Testis (tissue), 3 donors: ENCODE results near the gene AFF1. TPM values are rescaled to one million over a fixed set of nuclear protein-coding genes. Genes with fewer than 3 reads are reported as not detected.
"Not testable (repeated sequence)": the region's sequence is repeated elsewhere in the genome, so short reads cannot be mapped to it uniquely, and the experiment has no call there.

Experiments
- DNase-seq: peaks from one replicate; pipeline ENCODE4 v3.0.0-alpha.2; 2019
- H3K27ac ChIP-seq, 2 donors: fragments of 200-600 bp; sonication (generic); one replicate each; pipeline ENCODE4 v1.5.1; 2019
- H3K27me3 ChIP-seq: fragments of 200-600 bp; sonication (generic); one replicate; pipeline ENCODE4 v1.5.1; 2019
- H3K36me3 ChIP-seq: fragments of 200-600 bp; sonication (generic); one replicate; pipeline ENCODE4 v1.5.1; 2017; ENCODE audit warnings: low read depth; ENCODE audit errors: missing control alignments
- H3K4me1 ChIP-seq: fragments of 200-600 bp; sonication (generic); one replicate; pipeline ENCODE4 v1.5.1; 2019
- H3K4me3 ChIP-seq, 2 donors: fragments of 200-600 bp; sonication (generic); one replicate each; pipeline ENCODE4 v1.5.1; 2017 to 2019
- H3K9me3 ChIP-seq: fragments of 200-600 bp; sonication (generic); one replicate; pipeline ENCODE4 v1.5.1; 2017
- POLR2A ChIP-seq: fragments of 450-650 bp; IDR thresholded peaks from one replicate; pipeline ENCODE4 v1.6.1; 2017; ENCODE audit warnings: antibody characterized with exemption, mild to moderate bottlenecking, moderate library complexity
- WGBS, 2 donors: methylation state at CpG; one replicate each; pipeline ENCODE4 v1.1.5; 2018; 5-methylcytosine and 5-hydroxymethylcytosine counted together
- intact Hi-C: fragments of 100-400 bp; cut with DNase I; formaldehyde crosslinking; loops from one replicate; pipeline ENCODE4 v1.15.1; 2023; ENCODE audit warnings: low total_unique reads
- polyA plus RNA-seq: library from polyadenylated mRNA; stranded (reverse); fragments of 350-450 nt; fragmentation: Illumina TruSeq; extraction: RNeasy Lipid Tissue Mini Kit (QIAGEN cat#74804); gene quantifications from one replicate; pipeline ENCODE4 v1.2.3, GENCODE V29; 2014; ENCODE audit warnings: low read depth, low replicate concordance; ENCODE audit not compliant: insufficient read depth
- total RNA-seq, 2 donors: library from RNA; depleted of rRNA; stranded (reverse); fragments of >200 nt; gene quantifications; one replicate each; pipeline ENCODE4 v1.2.3, GENCODE V29; 2016
- TF ChIP-seq, protein P1 (sequence below), 3 experiments: fragments of 450-650 bp in 2 of 3; fragments of 200-600 bp in 1 of 3; sonication (generic) in 1 of 3; IDR thresholded peaks; one replicate each; pipeline ENCODE4 v1.5.1; 2016 to 2019; ENCODE audit warnings: antibody characterized with exemption in 3 of 3, mild to moderate bottlenecking in 2 of 3, moderate library complexity in 1 of 3

AFF1 gene
- total and polyA plus RNA-seq, 3 donors from 2014 or later: 15.8 to 56.8 (median 53.6) TPM

GRCh38 chr4:87133183-87133582 is 198.4 kb downstream of the AFF1 start:
- 48 to 66% methylated on average over 2 of the region's 2 CpGs for WGBS, 2 donors
- intact Hi-C loops: no loop called here
- Histone ChIP-seq H3K4me1 (no peaks in the 10 kb centered on the region), H3K36me3 (no peaks in the 10 kb centered on the region), H3K4me3 (no peak overlapping the region), H3K27me3 (no peaks in the 10 kb centered on the region), H3K9me3 (no peaks in the 10 kb centered on the region), H3K27ac (peak overlapping the region in 1 of 2 donors; percentile 34)
- no peak for DNase-seq
- TF ChIP-seq, protein P1, sequence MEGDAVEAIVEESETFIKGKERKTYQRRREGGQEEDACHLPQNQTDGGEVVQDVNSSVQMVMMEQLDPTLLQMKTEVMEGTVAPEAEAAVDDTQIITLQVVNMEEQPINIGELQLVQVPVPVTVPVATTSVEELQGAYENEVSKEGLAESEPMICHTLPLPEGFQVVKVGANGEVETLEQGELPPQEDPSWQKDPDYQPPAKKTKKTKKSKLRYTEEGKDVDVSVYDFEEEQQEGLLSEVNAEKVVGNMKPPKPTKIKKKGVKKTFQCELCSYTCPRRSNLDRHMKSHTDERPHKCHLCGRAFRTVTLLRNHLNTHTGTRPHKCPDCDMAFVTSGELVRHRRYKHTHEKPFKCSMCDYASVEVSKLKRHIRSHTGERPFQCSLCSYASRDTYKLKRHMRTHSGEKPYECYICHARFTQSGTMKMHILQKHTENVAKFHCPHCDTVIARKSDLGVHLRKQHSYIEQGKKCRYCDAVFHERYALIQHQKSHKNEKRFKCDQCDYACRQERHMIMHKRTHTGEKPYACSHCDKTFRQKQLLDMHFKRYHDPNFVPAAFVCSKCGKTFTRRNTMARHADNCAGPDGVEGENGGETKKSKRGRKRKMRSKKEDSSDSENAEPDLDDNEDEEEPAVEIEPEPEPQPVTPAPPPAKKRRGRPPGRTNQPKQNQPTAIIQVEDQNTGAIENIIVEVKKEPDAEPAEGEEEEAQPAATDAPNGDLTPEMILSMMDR (IDR thresholded peaks at IDR 0.05): no peak
- TF ChIP-seq POLR2A: no peak

DNA sequence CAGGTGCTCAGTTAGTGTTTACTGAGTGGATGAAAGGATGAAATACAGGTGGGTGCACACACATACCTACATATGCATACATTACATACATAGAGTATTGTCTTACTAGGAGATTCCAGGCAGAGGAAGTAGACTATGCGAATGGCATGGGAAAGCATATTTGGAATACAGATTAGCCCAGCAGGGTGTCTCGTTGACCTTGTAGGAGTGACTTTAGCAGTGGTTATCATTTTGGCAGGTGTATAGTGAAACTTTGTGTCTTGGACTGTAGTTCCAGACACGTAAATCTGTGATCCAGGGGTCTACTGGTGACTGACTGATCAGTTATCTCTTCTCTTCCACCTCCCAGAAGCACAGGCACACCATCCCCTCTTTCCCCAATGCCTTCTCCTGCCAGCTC is 199.3 kb downstream of the AFF1 start:
- Histone ChIP-seq H3K4me1 (no peaks in the 10 kb centered on the region), H3K27ac (no peak overlapping the region), H3K36me3 (no peaks in the 10 kb centered on the region), H3K27me3 (no peaks in the 10 kb centered on the region), H3K4me3 (no peak overlapping the region), H3K9me3 (no peaks in the 10 kb centered on the region)
- 53 to 81% methylated on average over 3 of the region's 3 CpGs for WGBS, 2 donors
- intact Hi-C loops: no loop called here
- DNase-seq: no peak
- TF ChIP-seq, protein P1 (IDR thresholded peaks at IDR 0.05): no peak
- no peak for TF ChIP-seq POLR2A

GRCh38 chr4:87141428-87141827 is 206.6 kb downstream of the AFF1 start:
- no peak for TF ChIP-seq POLR2A
- TF ChIP-seq, protein P1 (IDR thresholded peaks at IDR 0.05): no peak
- Histone ChIP-seq H3K4me3 (no peak overlapping the region), H3K9me3 (no peaks in the 10 kb centered on the region), H3K4me1 (no peaks in the 10 kb centered on the region), H3K27ac (no peak overlapping the region), H3K36me3 (no peaks in the 10 kb centered on the region), H3K27me3 (no peaks in the 10 kb centered on the region)
- intact Hi-C loops: no loop called here
- WGBS, 2 donors: 66 to 77% methylated on average over 3 of the region's 3 CpGs
- no peak for DNase-seq

- WGBS, 2 donors: 35 to 64% methylated on average over 2 of the region's 2 CpGs
- H3K36me3 ChIP-seq: no peaks in the 10 kb centered on the region
These were observed 209.5 kb downstream of the AFF1 start for GRCh38 chr4:87144356-87144755.

DNA sequence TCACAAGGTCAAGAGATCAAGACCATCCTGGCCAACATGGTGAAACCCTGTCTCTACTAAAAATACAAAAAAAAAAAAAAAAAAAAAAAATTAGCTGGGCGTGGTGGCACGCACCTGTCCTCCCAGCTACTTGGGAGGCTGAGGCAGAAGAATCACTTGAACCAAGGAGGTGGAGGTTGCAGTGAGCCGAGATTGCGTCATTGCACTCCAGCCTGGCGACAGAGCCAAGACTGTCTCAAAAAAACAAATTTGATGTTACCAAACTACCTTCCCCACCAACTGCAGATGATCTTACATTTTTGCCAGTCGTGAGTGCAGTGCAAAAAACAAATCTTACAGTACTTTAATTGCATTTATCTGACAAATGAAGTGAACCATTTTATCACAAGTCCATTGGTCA is 211.1 kb downstream of the AFF1 start:
- DNase-seq, H3K4me1 ChIP-seq, H3K36me3 ChIP-seq, H3K4me3 ChIP-seq, H3K27me3 ChIP-seq, H3K9me3 ChIP-seq, H3K27ac ChIP-seq, intact Hi-C loops: not testable (repeated sequence)
- 90 to 92% methylated on average over 6 of the region's 6 CpGs for WGBS, 2 donors

More at GRCh38 chr4:87144356-87144755, 209.5 kb downstream of the AFF1 start:
- no peak for DNase-seq
- Histone ChIP-seq H3K27me3 (no peaks in the 10 kb centered on the region), H3K9me3 (no peaks in the 10 kb centered on the region), H3K4me1 (no peaks in the 10 kb centered on the region), H3K27ac (no peak overlapping the region), H3K4me3 (no peak overlapping the region)
- TF ChIP-seq POLR2A: no peak
- TF ChIP-seq, protein P1 (IDR thresholded peaks at IDR 0.05): no peak
- intact Hi-C loops: no loop called here
